Rectal smooth muscle tissue (tissue), 1 donor: ENCODE measurements around the gene TBC1D4.

Source experiments
- H3K27ac ChIP-seq: one replicate; pipeline ENCODE4 v1.7.0; 2013; ENCODE audit warnings: low read depth, low read length, inconsistent platforms
- H3K27me3 ChIP-seq: one replicate; pipeline ENCODE4 v1.7.0; 2013; ENCODE audit warnings: low read length; ENCODE audit not compliant: control insufficient read depth, insufficient read depth
- H3K36me3 ChIP-seq: one replicate; pipeline ENCODE4 v1.7.0; 2013; ENCODE audit warnings: low read length; ENCODE audit not compliant: control insufficient read depth, insufficient read depth
- H3K4me1 ChIP-seq: one replicate; pipeline ENCODE4 v1.7.0; 2013; ENCODE audit warnings: low read length; ENCODE audit not compliant: control insufficient read depth, insufficient read depth
- H3K4me3 ChIP-seq: one replicate; pipeline ENCODE4 v1.7.0; 2013; ENCODE audit warnings: low read length
- H3K9ac ChIP-seq: one replicate; pipeline ENCODE4 v1.7.0; 2013; ENCODE audit warnings: low read length

Gene TBC1D4

DNA sequence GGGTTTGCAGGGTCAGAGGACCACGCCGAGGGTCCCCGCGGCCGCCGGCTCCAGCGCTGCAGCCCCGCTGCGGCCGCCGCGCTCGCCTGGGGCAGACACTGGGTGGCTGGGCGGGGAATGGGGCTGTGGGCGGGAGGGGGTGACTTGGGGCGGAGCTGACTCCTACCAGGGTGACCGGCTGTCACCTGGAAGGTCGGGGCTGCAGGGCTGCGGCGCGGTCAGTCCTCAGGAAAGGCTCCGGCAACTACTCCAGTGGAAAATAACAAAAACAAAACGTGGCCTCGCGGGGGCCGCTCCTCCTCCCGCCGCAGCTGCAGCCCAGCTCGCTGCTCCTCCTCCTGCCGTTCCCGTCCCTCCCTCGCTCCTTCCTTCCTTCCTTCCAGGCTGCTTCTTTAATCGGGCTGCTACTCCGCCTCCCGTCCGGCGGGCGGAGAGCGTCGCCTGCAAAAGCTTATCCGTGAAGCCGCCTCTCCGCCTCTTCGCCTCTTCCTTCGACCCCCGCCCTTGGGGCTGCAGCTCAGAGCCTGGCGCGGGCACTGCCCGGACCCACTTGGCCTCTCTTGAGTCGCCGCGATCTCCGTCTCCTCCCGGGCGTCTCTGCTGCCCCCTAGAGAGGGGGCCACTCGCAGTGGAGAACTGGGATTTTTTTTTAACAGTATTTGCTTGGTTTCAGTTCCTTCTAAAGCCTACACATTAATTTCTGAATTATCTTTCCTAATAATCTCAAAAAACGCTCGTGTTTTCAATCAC lies at the start of gene TBC1D4:
TBC1D4 (minus strand) TSS at position 100 of the 750 bp plus-strand sequence. CDS start 402 bp downstream, outside the sequence.
- peak within 1 kb of the TSS; percentile 27 for H3K27ac ChIP-seq
- H3K4me3 ChIP-seq, result peak within 1 kb of the TSS; percentile 75
- no peaks in the 10 kb centered on the region for H3K36me3 ChIP-seq
- no peak within 1 kb of the TSS for H3K9ac ChIP-seq
- H3K27me3 ChIP-seq, result no peaks in the 10 kb centered on the region
- H3K4me1 ChIP-seq, result no peaks in the 10 kb centered on the region

GRCh38 chr13:75530549-75530961 lies 48.6 kb upstream of the TBC1D4 start:
- H3K27ac ChIP-seq, result no peak overlapping the region
- no peaks in the 10 kb centered on the region for H3K36me3 ChIP-seq
- no peak overlapping the region for H3K4me3 ChIP-seq
- H3K9ac ChIP-seq, result no peak overlapping the region
- no peaks in the 10 kb centered on the region for H3K27me3 ChIP-seq
- H3K4me1 ChIP-seq, result no peaks in the 10 kb centered on the region

- Histone ChIP-seq H3K27ac (no peak overlapping the region), H3K27me3 (no peaks in the 10 kb centered on the region), H3K9ac (no peak overlapping the region), H3K4me1 (no peaks in the 10 kb centered on the region), H3K4me3 (no peak overlapping the region), H3K36me3 (peaks cover 3% of the 10 kb centered on the region)
Observed at GRCh38 chr13:75521956-75522355, 40.0 kb upstream of the TBC1D4 start.

DNA sequence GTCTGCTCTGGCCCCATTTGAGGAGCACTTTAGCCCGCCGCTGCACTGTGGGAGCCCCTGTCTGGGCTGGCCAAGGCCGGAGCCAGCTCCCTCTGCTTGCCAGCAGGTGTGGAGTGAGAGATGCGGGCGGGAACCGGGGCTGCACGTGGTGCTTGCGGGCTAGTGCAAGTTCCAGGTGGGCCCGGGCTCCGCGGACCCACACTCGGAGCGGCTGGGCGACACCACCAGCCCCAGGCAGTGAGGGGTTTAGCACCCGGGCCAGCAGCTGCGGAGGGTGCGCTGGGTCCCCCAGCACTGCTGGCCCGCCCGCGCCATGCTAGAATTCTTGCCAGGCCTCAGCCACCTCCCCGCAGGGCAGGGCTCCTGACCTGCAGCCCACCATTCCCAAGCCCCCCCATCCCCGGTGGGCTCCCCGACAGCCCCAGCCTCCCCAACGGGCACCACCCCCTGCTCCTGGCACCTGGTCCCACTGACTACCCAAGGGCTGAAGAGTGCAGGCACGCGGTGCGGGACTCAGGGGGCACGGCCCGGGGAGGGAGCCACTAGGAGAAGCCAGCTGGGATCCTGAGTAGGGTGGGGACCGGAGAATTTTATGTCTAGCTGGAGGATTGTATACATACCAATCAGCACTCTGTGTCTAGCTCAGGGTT lies 36.6 kb upstream of the TBC1D4 start:
- Histone ChIP-seq H3K27ac (no peak overlapping the region), H3K27me3 (no peaks in the 10 kb centered on the region), H3K36me3 (no peaks in the 10 kb centered on the region), H3K9ac (no peak overlapping the region), H3K4me1 (no peaks in the 10 kb centered on the region), H3K4me3 (no peak overlapping the region)

DNA sequence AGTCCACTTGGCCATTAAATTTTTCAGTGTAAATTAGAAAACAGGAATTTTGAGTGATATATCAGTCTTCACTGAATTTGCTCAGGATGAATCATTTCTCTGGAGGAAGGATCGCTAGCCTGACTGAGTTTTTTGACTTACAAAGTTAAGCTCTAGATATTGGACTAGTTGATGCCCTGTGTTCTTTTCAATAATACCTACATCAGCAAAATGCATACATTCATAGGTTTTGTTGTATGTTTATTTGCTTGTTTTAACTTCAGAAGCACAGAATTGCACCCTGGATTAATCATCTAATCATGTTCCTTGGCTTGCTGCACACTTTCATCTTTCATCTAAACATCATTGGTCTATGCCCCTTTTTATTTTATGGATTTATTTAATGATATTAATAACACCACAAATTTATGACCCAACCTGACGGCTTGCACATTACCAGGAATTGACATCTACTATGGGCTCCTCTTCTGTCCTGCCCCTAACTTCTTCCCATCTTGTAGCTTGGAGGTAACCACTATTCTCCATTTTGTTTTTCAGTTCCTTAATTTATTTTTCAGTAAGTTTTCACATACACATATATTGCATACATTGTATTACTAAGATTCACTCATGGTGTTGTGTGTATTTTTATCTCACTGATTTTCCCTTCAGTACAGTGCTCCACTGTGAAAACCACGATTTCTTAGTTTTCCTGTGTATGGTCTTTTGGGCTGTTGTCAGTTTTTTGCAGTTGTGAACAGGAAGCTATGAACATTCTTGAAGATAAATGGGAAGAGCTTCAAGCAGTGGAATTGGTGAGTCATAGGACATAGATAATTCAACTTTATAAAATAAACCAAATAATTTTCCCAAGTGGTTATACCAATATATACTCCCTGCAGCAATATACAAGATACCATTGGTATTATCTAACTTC lies 32.4 kb upstream of the TBC1D4 start:
- Histone ChIP-seq H3K27ac (no peak overlapping the region), H3K9ac (no peak overlapping the region), H3K36me3 (no peaks in the 10 kb centered on the region), H3K4me1 (no peaks in the 10 kb centered on the region), H3K27me3 (no peaks in the 10 kb centered on the region), H3K4me3 (no peak overlapping the region)

DNA sequence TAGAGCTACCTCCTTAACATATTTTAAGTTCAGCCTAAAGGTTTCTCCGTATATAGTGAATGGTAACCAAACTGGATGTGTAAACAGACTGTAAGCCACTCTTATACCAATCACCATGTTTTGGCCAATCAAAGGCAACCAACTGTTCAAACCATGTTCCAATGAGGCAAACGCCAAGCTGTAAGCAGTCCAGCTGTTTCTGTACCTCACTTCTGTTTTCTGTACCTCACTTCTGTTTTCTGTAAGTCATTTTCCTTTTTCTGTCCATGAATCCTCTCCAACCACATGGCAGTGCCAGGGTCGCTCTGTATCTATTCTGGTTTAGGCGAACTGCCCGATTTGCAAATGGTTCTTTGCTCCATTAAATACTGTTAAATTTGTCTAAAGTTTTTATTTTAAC lies 31.3 kb upstream of the TBC1D4 start:
- H3K36me3 ChIP-seq, result no peaks in the 10 kb centered on the region
- no peak overlapping the region for H3K27ac ChIP-seq
- no peaks in the 10 kb centered on the region for H3K27me3 ChIP-seq
- no peak overlapping the region for H3K4me3 ChIP-seq
- H3K9ac ChIP-seq, result no peak overlapping the region
- H3K4me1 ChIP-seq, result no peaks in the 10 kb centered on the region

DNA sequence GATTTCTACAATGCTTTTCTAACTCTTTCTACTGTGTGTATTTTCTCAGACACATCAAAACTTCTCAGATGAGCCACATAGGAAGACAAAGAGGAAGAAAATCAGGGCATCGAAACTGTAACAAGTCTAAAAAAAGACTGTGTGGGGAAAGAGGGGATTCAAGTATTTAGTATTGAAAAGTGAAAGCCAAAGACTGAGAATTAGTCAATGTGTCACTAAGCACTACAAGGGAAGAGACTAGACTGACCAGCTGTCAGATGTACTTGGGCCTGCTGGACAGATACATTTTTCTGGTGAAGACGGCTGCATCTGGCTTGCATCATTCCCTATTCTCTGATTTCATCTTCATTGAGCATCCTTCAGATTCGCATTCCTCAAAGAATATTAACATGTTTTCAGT lies 30.3 kb upstream of the TBC1D4 start:
- no peaks in the 10 kb centered on the region for H3K4me1 ChIP-seq
- H3K27me3 ChIP-seq, result no peaks in the 10 kb centered on the region
- H3K9ac ChIP-seq, result no peak overlapping the region
- no peak overlapping the region for H3K27ac ChIP-seq
- no peaks in the 10 kb centered on the region for H3K36me3 ChIP-seq
- no peak overlapping the region for H3K4me3 ChIP-seq

- H3K27ac ChIP-seq, result no peak overlapping the region
- no peaks in the 10 kb centered on the region for H3K27me3 ChIP-seq
Observed at GRCh38 chr13:75511051-75511625, 29.2 kb upstream of the TBC1D4 start.

GRCh38 chr13:75508002-75508548 lies 26.1 kb upstream of the TBC1D4 start:
- Histone ChIP-seq H3K4me3 (no peak overlapping the region), H3K27ac (no peak overlapping the region), H3K9ac (no peak overlapping the region), H3K4me1 (no peaks in the 10 kb centered on the region), H3K36me3 (no peaks in the 10 kb centered on the region), H3K27me3 (no peaks in the 10 kb centered on the region)

More at GRCh38 chr13:75511051-75511625, 29.2 kb upstream of the TBC1D4 start:
- H3K36me3 ChIP-seq, result no peaks in the 10 kb centered on the region
- no peak overlapping the region for H3K9ac ChIP-seq
- H3K4me1 ChIP-seq, result no peaks in the 10 kb centered on the region
- H3K4me3 ChIP-seq, result no peak overlapping the region

- Histone ChIP-seq H3K27me3 (no peaks in the 10 kb centered on the region), H3K36me3 (no peaks in the 10 kb centered on the region), H3K4me3 (no peak overlapping the region), H3K27ac (no peak overlapping the region), H3K4me1 (no peaks in the 10 kb centered on the region), H3K9ac (no peak overlapping the region)
Observed at GRCh38 chr13:75507027-75508001, 25.3 kb upstream of the TBC1D4 start.

- H3K4me3 ChIP-seq, result no peak overlapping the region
- H3K27me3 ChIP-seq, result no peaks in the 10 kb centered on the region
- H3K4me1 ChIP-seq, result no peaks in the 10 kb centered on the region
- H3K36me3 ChIP-seq, result no peaks in the 10 kb centered on the region
- H3K27ac ChIP-seq, result no peak overlapping the region
- H3K9ac ChIP-seq, result no peak overlapping the region
Observed at GRCh38 chr13:75506018-75506417, 24.0 kb upstream of the TBC1D4 start.
